Activated CD4-positive, alpha-beta T cell treated with anti-CD3 and anti-CD28 coated beads for 4 hours (primary cell): ENCODE data around the gene CTNNA2.

ENCODE experiments used
- DNase-seq, 2 donors: peaks; one replicate each; pipeline ENCODE4 v3.0.0-alpha.2; 2020

The CTNNA2 gene

DNA sequence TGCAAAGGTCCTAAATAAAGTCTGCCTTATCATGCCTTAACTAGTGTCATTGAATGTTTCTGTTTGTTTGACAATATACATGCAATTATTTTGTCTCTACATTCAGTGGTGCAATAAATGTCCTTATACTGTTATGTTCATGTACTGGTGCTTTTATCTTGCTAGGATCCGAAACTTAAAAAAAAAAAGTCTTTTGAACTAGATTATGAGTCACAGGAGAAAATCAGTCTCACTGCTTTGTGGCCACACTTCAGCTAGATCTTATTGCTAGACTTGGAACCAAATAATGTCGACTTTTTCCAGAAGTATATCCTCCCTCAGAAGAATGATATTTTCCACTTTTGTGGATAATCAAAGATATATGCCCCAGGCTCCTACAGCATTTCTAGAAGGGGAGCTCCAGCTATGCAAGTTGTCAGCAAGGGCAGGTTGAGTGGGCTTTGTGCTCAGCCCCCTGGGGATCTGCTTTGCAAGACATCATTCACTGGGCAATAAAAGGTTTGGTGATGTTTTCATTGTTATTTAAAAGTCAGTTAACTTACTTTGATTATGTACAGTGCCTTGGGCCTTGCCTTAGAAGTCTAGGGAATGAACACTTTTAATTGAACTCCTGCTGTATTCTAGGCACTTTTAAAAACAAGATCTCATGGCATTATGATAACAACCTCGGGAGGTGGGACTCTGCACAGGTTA lies 948.8 kb downstream of the CTNNA2 start:
- DNase-seq = no peak

DNA sequence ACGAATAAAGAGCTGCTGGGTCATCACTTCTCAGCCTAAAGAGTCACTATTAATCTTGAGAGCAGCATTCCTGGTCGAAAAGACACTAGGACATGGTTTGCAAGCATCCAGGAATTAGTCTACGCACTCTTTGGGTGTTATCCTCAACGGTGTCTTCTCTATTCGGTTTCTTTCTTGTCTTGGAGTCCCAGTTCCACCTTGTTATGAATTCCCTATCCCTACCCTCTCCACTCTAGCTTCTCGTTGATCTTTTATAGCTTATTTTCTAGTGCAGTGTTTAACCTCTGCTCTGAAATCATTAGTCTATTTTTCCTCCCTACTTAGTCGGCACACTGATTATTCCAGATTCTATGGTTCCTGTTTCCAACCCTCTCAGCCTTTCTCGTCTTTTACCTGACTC lies 949.8 kb downstream of the CTNNA2 start:
- no peak for DNase-seq

DNA sequence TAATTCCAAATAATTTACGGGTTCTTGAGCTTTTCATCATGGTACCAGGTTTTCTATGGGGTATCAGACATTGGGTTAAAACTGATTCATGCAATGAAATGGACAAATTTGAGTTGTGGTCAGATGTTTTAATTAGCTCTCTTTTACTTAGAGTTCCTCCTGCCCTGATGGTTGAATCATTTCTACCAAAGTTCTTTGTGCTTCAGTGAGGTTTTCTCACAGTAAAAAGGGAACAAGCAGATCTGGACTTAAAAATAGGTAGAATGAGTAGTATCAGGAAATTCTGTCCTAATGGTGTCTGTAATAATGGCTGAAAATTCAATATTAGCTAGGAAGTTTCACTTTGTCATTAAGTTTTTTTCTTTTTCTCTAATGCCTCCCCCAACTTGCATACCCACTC lies 951.4 kb downstream of the CTNNA2 start:
- no peak for DNase-seq

DNA sequence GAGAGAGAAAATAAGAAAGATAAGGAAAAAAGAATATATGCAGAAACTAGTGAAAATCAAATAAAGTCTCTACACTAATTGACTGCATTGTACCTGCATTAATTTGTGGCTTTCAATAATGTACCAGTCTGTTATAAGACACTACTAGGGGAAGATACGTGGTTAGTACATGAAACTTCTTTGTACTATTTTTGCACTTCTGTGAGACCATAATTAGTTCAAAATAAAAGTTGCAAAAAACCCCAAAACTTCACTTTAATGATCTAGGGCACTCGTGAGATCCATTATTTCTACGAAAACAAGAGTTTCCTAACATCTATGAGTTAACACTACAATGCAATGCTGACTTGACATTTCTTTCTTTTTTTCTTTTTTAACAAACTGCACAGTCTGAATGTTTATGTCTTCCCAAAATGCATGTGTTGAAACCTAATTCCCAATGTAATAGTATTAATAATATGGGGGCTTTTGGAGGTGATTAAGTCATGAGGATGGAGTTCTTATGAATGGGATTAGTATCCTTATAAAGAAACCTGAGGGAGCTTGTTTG lies 954.5 kb downstream of the CTNNA2 start:
- no peak for DNase-seq

DNA sequence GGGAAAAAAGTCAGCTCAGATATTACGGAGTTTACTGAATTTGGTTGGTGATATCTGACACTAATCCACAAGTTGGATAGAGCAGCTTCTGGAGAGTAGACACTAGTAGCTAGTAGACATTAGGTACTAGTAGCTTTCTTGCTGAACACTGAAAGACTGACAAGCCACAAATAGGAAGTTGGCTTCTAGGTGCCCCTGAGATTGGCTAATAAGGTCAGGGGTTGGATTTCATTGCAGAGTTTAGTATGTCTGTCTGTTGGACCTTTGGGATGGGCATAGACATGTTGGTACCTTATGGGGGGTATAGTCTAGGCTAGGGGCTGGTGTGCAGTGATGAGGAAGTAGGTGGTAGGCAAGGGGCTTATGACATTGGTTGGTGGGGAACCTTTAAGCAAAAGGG lies 956.6 kb downstream of the CTNNA2 start:
- DNase-seq = no peak

DNA sequence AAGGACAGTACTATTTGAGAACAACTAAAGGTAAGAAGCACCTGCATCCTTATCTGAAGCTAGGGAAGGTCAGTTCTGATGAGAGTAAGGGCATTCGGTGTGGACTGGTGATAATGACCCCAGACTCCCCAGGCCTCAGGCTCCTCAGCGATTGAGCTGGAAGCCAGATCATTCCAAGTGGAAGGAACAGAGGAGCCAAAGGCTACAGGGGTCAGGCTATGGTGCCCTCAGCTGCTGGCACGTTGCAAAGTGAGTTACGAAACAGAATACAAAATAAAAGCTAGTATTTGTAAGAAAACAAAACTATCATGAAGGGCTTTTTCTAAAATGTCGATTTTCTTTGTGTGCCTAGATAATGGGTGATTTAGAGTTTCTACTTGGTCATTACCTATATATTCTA lies 960.2 kb downstream of the CTNNA2 start:
- DNase-seq = no peak

DNA sequence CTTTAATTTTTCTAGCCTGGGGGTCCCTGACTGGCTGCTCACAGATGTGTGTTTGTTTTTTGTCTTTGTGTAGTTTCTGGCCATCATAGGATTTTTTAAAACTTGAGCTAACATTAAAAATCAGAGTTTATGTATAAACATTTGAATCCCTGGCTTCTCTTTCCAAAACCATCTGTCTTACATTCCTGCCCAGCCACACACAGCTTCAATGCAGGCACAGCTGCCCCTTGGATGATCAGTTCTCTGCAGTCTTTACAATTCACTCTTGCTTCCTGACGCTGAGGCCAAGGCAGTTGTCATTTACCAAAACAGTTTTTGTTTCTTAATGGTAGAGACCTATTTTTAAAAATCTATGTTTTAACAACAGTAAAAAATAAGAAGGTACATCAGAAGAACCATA lies 960.9 kb downstream of the CTNNA2 start:
- DNase-seq = no peak

DNA sequence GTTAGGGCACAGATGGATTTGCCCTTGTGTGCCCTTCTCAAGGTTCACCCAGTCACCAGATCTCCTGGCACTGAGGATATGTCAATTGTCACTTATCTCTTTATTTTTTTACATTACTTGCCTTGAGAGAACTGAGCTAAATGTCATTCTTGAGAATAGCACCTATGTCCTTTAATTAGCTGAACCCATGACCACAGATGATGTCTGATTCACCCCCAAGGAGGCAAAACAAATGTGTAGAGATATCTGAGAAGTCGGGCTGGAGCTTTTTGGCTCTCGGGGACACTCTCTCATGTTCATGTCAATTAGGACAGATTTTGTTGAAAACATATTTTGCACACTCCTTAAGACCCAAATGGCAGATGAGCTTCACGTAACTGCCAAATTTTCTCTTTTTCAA lies 963.1 kb downstream of the CTNNA2 start:
- no peak for DNase-seq

DNA sequence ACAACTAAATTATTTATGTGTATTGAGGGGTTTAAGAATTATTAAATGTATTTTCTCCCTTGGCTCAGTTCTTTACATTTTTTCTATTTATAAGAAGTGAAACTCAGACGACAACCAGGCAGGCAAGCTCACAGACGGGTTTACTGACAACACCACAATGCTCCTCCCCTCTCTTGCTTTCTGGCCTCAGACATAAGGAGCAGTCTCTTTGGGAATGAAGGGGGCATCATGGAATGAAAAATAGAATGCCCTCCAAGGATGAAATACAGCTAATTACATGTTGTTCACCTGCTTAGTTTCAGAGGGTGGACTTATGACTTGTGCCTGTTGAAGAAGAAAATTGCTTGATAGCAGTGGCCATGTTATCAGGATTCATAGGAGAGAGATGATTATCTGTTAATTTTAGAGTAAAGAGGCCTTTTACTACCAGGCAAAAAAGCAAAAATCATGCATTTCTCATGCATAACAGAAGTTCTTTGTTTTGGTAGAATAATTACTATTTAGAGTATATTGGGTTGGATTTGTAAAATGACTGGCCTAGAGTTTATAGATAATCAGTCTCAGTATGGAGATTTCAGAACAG lies 963.8 kb downstream of the CTNNA2 start:
- DNase-seq = no peak

DNA sequence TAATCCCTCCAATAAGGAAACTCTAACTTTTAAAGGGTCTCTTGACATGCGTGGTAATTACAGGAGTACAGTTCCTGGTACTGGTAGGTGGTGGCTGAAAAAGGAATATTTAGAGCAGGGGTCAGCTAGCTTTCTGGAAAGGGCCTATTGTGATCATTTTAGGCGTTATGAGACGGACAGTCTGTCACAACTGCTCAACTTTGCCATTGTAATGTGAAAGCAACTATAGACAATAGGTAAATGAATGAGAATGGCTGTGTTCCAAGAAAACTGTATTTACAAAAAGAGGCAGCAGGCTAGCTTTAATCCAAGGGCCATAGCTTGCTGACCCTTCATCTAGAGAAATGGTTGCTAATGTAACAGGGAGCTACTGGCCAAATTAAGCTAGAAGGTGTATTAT lies 969.4 kb downstream of the CTNNA2 start:
- DNase-seq = no peak

DNA sequence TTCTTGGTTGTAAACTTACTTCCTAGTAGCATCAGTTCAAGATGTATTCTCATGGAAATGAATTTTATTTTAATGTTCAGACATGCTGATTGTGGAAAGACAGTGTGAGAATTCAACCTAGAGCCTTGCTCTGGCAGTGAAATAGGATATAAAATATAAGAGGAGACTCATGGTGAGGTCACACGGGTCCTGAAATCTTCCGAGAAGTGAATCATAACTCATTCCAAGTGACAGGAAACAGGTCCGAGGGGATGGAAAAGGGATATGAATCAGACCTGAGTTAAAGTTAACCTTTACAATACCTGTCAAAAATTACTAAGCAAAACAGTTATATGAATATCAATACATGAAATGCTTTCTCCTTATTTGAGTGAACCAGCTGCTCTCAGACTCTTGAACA lies 976.9 kb downstream of the CTNNA2 start:
- DNase-seq = no peak

DNA sequence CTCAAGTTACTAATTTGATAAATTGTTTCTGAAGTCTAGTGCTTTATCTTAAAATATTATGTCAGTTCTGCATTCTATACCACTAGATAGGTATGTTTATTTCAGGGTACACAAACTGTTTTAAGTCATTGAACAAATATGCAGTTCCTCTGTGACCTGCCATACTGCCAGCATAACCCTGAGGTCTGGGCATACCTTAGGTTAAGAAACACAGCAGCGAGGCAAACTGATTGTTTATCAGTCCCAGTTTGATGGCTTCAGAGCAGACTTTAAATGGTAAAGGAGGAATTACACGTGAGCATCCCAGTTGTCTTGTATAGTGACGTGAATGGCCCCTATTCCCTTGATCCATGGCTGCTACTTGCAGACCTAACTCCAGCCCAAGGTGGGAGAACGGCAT lies 978.1 kb downstream of the CTNNA2 start:
- no peak for DNase-seq

DNA sequence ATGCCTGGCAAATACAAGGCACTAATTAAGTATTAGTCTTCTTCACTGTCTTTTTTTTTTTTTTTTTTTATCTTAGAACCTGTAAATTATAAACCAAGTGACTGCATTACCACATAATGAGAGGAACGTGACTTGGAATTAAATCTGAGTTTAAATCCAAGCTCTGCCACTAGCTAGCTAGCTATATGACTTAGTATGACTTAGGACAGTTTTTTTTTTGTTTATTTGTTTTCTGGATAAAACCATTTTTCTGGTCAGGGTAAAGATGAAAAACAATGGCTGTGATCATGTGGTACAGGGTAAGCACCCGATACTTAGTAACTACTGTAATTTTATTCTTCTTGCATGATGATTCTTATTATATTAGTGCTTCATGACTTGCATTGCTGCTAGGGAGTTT lies 983.5 kb downstream of the CTNNA2 start:
- no peak for DNase-seq

DNA sequence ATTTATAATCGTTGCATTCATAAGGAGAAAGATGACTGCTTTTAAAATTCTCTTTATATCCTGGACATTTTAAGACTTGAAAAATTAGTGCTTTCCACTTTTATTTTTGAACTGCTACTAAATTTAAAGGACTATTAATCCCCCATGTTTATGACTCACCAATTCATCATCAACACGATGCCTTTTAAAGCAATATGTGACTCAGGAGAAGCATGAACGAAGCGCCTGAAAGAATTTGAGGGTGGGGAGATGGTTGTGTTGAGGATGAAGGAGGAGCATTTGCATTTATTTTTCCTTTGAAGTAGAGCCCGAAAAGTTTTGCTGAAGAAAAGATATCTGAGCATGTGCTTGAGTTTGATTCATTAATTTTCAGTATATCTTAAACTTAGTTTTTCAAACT lies 983.9 kb downstream of the CTNNA2 start:
- DNase-seq = no peak

DNA sequence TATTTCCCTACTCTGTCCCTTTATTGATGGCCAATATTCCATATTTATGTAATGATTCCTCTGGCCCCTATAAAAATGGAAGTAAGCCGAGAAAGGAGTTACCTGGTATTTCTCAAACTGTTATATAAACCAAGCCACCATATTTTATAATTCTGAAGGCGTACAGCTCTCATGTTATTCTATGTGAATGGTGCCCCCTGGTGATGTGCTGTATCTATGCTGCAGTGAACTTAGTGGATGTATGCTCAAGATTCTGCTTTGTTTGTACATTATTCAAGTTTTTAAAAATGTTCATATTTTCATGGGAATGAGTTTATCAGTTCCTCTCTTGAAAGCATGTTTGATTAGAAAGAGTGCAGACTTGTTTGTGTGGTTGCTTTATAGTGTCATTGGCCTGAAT lies 986.2 kb downstream of the CTNNA2 start:
- DNase-seq = no peak

DNA sequence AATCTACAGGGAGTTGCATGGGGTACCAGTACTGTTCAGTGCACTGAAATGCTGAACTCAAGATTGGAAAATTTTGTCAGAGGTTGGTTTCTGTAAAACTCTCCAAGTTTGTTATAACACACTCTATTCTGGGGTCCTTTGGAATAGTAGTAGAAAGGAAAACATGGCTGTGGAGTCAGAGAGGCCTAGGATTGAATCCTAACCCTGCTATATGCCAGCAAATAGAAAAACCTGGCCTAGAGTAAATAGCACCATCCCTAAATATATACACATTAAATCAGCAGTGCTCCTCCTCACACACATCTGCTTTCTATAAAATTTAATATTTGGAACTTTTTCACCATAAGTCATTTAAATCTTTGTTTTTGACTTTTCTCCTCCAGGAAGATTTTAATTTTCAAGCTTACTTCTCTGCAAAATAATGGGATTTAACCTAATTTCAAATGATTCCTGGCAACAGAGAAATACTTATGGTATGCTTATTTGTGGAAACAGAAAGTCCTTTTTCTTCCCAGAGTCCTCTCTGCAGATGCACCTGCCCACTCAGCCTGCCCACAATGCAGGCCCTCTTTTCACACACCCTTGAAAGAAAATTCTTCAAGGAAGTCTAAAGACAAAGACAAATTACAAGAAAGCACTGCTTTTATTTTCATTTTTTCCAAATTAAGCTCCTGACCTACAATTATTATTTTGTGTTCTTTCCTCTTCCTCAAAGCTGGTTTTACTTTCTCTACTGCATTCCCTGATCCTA lies 989.2 kb downstream of the CTNNA2 start:
- no peak for DNase-seq

DNA sequence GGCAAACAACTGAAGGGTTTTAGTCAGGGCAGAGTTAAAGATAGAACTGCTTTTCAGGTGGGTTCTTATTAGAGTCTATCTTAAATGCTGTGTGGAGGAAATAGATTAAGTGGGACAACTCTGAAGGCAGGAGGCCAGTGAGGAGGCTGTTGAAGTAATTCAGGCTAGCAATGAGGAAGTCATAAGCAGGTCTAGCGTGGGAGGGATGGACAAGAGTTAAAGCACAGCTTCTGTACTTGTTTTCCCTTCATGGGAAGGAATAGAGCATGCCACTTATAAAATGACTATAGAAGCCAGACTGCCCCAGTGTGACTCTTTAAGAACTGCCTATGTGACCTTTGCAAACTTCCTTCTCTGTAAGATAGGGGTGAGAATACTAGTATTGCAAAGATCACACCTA lies 993.7 kb downstream of the CTNNA2 start:
- no peak for DNase-seq

DNA sequence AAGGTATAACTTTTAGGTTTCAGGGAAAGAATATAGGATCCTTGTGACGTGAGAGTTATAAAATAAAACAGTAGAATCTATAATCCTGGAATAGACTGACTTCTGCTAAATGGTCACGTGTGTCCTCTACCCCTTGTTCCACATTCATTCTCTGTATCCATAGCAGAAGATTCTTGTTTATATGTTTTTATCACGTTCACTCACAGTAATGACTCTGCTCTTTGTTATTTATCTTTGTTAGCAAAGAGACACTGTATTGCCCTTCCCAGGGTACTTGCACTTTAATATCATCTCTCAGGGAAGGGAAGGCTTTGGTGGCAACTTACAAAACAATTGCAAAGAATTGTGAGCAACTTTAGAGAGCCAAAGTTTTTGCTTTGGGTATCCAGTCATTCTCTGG lies 997.9 kb downstream of the CTNNA2 start:
- DNase-seq = no peak

DNA sequence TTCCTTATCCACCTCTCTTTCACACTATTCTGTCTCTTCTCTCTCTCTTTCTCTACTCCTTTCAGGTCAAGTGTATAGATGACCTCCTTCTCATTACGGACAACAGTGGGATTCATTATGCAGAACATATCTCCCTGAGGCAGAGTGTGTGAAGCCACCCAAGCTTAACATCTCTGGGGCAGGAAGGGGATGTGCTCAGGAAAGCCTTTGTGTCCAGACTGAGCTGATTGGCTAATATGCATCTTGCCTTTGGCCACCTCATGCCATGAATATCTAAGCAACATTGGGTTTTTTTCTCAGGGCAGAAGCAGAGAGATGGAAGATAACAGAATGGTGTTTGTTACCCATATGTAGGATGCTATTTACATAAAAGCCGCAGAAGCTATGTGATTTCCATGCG lies 1003.1 kb downstream of the CTNNA2 start:
- DNase-seq = no peak

DNA sequence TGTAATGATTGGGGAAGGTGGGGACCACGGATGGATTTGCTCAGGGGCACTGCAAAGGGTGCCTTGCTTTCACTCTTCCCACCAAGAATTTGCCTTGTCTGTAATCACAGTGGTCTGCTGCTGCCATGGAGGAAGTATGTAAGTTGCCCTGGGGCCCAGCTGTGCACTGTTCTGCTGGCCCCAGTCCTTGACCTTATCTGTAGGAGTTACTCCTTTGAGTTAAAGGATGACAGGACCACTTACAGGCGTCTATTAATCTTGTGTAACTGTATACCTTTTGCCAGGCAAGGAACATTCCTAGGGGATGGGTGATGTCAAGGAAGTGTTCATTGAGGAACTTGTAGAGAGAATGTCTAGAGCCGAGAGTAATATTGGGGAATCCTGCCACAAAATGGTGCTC lies 1004.5 kb downstream of the CTNNA2 start:
- no peak for DNase-seq

DNA sequence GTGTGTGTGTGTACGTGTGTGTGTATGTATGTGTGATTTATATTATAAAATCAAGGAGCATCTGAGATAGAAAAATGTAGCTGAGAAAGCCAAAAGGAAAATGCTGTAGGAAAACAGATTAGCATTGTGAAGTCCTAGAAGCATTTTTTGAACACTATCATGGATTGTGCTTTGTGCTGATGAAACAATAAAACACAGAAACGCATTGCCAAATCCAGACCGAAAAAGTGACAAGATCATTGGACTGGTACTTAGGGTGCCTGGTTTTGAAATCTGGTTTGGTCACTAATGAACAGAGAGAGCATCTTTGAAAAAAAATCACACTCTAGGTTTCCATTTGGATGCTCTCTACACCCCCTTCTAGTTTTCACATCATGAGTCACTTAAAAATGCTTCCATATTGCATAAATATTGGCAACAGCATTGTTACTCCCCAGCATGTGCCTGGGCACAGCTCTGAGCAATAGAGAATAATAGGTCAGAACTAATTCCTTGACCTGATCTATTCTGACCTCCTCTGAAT lies 1006.3 kb downstream of the CTNNA2 start:
- DNase-seq = no peak

DNA sequence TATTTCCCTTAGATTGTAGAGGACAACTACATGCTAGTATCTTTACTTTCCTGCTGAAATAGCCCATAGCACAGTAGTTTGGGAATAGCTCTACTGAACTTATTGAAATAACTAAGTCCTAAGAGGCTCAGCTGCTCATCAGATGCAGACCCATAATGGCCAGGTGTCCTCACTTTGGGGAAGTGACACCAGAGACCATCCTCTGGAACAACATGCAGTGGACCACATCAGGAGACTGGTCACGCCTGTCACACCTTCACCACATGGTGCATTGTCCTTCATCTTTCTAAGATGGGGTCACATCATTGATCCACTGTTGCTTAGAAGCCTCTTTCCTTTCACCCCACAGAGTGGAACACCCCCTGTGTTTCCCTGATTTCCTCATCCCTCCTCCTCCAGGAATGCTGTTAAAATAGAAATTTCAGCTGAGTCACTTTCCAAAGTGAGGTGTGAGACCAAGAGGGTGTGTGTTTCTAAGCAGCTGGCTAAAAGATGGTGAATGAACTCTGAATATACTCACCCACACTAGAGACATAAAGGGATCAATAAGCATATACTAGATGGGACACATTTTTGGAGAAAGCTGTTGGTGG lies 1006.9 kb downstream of the CTNNA2 start:
- DNase-seq = no peak

DNA sequence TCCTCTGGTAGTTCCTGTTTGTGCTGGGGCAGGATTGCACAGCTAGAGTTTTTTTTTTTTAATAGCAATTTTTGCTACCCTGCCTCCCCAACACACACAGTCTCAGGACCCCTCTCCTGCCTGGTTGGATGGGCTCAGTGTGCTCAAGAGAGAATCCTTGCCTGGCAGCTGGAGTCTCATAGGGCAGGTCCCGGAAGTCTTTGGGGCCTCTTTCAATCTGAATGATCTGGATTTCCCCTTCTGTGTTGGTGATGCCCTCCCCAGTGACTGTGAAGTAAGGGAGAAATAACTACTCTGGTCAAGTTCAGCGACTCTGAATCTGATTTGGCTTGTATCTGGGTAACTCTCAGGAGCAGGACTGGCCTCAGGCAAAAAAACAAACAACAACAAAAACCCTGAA lies 1012.3 kb downstream of the CTNNA2 start:
- DNase-seq = no peak

DNA sequence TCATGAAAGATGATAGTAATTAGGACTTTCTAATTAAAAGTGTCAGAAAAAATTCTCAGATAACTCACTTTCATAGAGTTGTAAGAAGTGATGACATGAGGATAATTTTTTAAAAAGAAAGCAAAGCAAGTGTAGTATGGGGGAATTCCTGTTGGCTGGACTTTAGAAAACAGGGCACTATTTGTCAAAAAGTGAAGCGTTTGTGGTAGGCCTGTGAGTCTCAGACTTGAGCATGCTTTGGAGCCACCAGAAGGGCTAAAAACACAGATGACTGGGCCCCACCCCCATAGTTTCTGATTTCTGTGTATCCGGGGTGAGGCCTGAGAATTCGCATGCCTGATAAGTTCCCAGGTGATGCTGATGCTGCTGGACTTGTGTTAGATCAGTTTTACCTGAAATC lies 1014.3 kb downstream of the CTNNA2 start:
- no peak for DNase-seq
